ENCODE data around the gene SMURF1.

SMURF1 gene

GRCh38 chr7:99096124-99096887 is 47.6 kb downstream of the SMURF1 start:
- TF ChIP-seq TCF4 (CRISPR knock-in tag; IDR thresholded peaks at IDR 0.05; ENCODE audit: borderline replicate concordance) = no peak
- no peak for TF ChIP-seq ZFP3 (CRISPR knock-in tag; IDR thresholded peaks at IDR 0.05)
- TF ChIP-seq PPARA (CRISPR knock-in tag; IDR thresholded peaks at IDR 0.05; ENCODE audit: borderline replicate concordance) = no peak
- TF ChIP-seq ZNF70 (CRISPR knock-in tag; IDR thresholded peaks at IDR 0.05) = no peak
- no peak for TF ChIP-seq PATZ1 (CRISPR knock-in tag; IDR thresholded peaks at IDR 0.05; ENCODE audit: borderline replicate concordance)
- TF ChIP-seq ZNF565 (CRISPR knock-in tag; conservative IDR thresholded peaks at IDR 0.05; ENCODE audit: low read depth) = no peak
- no peak for TF ChIP-seq TOX (CRISPR knock-in tag; IDR thresholded peaks at IDR 0.05; ENCODE audit: borderline replicate concordance)
- no peak for TF ChIP-seq ISL1 (CRISPR knock-in tag; IDR thresholded peaks at IDR 0.05)
- TF ChIP-seq ZFP30 (CRISPR knock-in tag; IDR thresholded peaks at IDR 0.05) = no peak
- no peak for TF ChIP-seq ARNTL (CRISPR knock-in tag; IDR thresholded peaks at IDR 0.05; ENCODE audit: borderline replicate concordance, low read depth)
- TF ChIP-seq ZC3H10 (CRISPR knock-in tag; IDR thresholded peaks at IDR 0.05) = no peak
- no peak for TF ChIP-seq BACH2 (CRISPR knock-in tag; IDR thresholded peaks at IDR 0.05; ENCODE audit: borderline replicate concordance)
- TF ChIP-seq ZNF8 (CRISPR knock-in tag; IDR thresholded peaks at IDR 0.05) = no peak
- no peak for TF ChIP-seq TSHZ2 (CRISPR knock-in tag; IDR thresholded peaks at IDR 0.05)
- no peak for TF ChIP-seq CSRNP3 (CRISPR knock-in tag; IDR thresholded peaks at IDR 0.05)
- no peak for TF ChIP-seq GLIS3 (CRISPR knock-in tag; IDR thresholded peaks at IDR 0.05)
- ATAC-seq = no peak

- TF ChIP-seq ISL1 (CRISPR knock-in tag; IDR thresholded peaks at IDR 0.05) (no peak), RARB (CRISPR knock-in tag; IDR thresholded peaks at IDR 0.05) (no peak), CREB5 (CRISPR knock-in tag; IDR thresholded peaks at IDR 0.05; ENCODE audit: low read depth) (no peak), TOX (CRISPR knock-in tag; IDR thresholded peaks at IDR 0.05; ENCODE audit: borderline replicate concordance) (no peak), ZNF70 (CRISPR knock-in tag; IDR thresholded peaks at IDR 0.05) (no peak), POU6F1 (CRISPR knock-in tag; IDR thresholded peaks at IDR 0.05; ENCODE audit: borderline replicate concordance, low read depth) (no peak), BACH2 (CRISPR knock-in tag; IDR thresholded peaks at IDR 0.05; ENCODE audit: borderline replicate concordance) (no peak), ZNF565 (CRISPR knock-in tag; conservative IDR thresholded peaks at IDR 0.05; ENCODE audit: low read depth) (no peak)
- no peak for ATAC-seq
These were observed 48.2 kb downstream of the SMURF1 start for GRCh38 chr7:99095698-99096097.

GRCh38 chr7:99094401-99094800 is 49.5 kb downstream of the SMURF1 start:
- no peak for ATAC-seq
- no peak for TF ChIP-seq ESRRG (CRISPR knock-in tag; IDR thresholded peaks at IDR 0.05)
- no peak for TF ChIP-seq ZNF565 (CRISPR knock-in tag; conservative IDR thresholded peaks at IDR 0.05; ENCODE audit: low read depth)
- no peak for TF ChIP-seq ZNF70 (CRISPR knock-in tag; IDR thresholded peaks at IDR 0.05)
- TF ChIP-seq GLIS3 (CRISPR knock-in tag; IDR thresholded peaks at IDR 0.05) = no peak
- no peak for TF ChIP-seq CSRNP3 (CRISPR knock-in tag; IDR thresholded peaks at IDR 0.05)
- no peak for TF ChIP-seq CREB5 (CRISPR knock-in tag; IDR thresholded peaks at IDR 0.05; ENCODE audit: low read depth)
- no peak for TF ChIP-seq OSR1 (CRISPR knock-in tag; IDR thresholded peaks at IDR 0.05)
- no peak for TF ChIP-seq TCF4 (CRISPR knock-in tag; IDR thresholded peaks at IDR 0.05; ENCODE audit: borderline replicate concordance)
- no peak for TF ChIP-seq PPARA (CRISPR knock-in tag; IDR thresholded peaks at IDR 0.05; ENCODE audit: borderline replicate concordance)
- TF ChIP-seq ZC3H10 (CRISPR knock-in tag; IDR thresholded peaks at IDR 0.05) = no peak
- TF ChIP-seq SNAI2 (CRISPR knock-in tag; IDR thresholded peaks at IDR 0.05) = no peak
- TF ChIP-seq ZNF8 (CRISPR knock-in tag; IDR thresholded peaks at IDR 0.05) = no peak
- TF ChIP-seq ZFP3 (CRISPR knock-in tag; IDR thresholded peaks at IDR 0.05) = no peak
- TF ChIP-seq ZFP30 (CRISPR knock-in tag; IDR thresholded peaks at IDR 0.05) = no peak
- TF ChIP-seq RARB (CRISPR knock-in tag; IDR thresholded peaks at IDR 0.05) = no peak
